ENCODE measurements around the gene AKIRIN1. TPM values are rescaled to one million over a fixed set of nuclear protein-coding genes. Genes with fewer than 3 reads are reported as not detected.

The AKIRIN1 gene
- total RNA-seq, 4 donors from 2014 or later = 28.4 to 54.4 (median 34.0) TPM

DNA sequence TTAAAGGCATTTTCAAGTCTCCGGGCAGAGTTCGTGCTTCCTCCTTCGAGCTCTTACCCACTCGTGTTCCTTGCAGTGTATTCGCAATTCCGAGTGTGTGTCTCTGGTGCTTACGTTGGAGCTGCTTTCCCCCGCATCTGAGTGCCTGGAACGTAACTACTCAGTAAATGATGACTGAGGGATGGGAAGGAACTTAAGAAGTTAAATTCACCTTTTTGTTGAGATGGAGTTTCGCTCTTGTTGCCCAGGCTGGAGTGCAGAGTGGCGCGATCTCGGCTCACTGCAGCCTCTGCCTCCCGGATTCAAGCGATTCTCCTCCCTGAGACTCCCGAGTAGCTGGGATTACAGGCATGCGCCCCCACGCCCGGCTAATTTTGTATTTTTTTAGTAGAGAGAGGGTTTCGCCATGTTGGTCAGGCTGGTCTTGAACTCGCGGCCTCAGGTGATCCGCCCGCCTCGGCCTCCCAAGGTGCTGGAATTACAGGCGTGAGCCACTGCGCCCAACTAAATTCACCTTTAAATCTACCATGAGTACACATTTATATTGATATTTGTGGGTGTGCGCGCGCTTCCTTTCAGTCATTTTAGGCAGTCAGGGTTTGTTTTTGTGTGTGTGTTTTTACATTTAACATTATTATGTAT, 35.9 kb downstream of the AKIRIN1 start:
- TF ChIP-seq, protein P1, sequence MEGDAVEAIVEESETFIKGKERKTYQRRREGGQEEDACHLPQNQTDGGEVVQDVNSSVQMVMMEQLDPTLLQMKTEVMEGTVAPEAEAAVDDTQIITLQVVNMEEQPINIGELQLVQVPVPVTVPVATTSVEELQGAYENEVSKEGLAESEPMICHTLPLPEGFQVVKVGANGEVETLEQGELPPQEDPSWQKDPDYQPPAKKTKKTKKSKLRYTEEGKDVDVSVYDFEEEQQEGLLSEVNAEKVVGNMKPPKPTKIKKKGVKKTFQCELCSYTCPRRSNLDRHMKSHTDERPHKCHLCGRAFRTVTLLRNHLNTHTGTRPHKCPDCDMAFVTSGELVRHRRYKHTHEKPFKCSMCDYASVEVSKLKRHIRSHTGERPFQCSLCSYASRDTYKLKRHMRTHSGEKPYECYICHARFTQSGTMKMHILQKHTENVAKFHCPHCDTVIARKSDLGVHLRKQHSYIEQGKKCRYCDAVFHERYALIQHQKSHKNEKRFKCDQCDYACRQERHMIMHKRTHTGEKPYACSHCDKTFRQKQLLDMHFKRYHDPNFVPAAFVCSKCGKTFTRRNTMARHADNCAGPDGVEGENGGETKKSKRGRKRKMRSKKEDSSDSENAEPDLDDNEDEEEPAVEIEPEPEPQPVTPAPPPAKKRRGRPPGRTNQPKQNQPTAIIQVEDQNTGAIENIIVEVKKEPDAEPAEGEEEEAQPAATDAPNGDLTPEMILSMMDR (IDR thresholded peaks at IDR 0.05; ENCODE audit: low read depth) = no peak

DNA sequence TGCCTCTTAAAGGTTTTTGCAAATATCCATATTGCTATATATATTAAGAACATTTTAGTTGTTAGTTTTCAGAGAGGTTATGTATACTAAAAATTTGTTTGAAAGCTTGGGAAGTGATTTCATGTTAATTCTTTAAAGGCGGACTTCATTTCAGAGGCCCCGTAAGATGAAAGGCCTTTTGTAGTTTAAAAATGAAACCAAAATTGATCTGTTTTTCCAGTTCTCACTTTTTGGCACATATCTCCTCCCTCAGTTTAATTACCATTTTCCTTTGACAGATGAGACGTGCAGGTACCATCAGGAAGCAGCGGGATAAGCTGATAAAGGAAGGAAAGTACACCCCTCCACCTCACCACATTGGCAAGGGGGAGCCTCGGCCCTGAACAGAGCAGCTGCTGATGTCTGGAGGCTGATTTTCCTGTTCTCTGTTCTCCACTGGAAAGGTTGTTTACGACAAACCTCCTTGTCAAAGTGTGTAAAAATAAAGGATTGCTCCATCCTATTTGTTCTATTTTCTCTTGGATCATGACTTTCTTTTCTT, 43.1 kb downstream of the AKIRIN1 start:
- TF ChIP-seq, protein P1 (IDR thresholded peaks at IDR 0.05; ENCODE audit: low read depth) = no peak

DNA sequence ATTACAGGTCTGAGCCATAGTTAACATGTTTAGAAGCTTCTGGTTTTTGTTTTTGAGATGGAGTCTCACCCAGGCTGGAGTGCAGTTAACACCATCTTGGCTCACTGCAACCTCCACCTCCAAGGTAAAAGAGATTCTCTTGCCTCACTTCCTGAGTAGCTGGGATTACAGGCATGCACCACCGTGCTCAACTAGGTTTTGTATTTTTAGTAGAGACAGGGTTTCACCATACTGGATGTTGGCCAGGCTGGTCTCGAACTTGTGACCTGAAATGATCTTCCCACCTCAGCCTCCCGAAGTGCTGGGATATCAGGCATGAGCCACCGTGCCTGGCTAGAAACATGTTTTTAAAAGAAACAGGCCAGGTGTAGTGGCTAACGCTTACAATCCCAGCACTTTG, 45.6 kb downstream of the AKIRIN1 start:
- TF ChIP-seq, protein P1 (IDR thresholded peaks at IDR 0.05; ENCODE audit: low read depth) = no peak

DNA sequence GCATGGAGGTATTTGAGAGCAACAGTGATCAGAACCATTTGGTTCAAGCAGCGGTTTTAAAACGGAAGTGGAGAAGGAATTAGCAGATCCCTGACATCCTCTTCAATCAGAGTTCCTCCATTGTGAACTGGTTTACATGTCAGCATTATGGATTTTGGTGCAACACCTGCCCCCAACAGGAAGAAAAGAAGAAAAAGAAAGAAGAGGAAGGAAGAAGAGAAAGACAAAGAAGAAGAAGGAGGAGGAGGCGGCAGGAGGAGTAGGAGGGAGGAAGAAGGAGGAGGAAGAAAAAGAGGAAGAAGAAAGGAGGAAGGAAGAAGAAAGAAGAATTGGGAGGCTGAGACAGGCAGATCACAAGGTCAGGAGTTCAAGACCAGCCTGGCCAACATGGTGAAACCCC, 52.4 kb downstream of the AKIRIN1 start:
- TF ChIP-seq, protein P1 (IDR thresholded peaks at IDR 0.05; ENCODE audit: low read depth) = no peak

DNA sequence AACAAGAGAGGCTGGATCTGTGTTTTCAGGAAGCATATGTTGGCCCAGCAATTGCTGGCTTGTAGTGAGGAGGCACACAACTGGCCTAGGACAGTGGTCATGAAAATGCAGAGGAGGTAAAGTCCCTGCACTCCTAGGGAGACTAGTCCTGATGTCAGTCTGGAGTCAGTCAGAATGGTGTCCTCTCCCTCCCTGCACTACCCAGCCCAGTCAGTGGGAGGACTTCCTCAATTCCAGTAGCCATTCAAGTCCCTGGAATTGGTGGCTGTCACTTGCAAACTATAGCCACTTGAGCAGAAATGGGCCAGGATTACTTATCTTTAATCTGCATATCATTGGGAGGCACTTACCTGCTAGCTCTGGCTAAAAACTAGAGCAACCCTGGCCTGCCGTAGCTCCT, 53.7 kb downstream of the AKIRIN1 start:
- TF ChIP-seq, protein P1 (IDR thresholded peaks at IDR 0.05; ENCODE audit: low read depth) = no peak

DNA sequence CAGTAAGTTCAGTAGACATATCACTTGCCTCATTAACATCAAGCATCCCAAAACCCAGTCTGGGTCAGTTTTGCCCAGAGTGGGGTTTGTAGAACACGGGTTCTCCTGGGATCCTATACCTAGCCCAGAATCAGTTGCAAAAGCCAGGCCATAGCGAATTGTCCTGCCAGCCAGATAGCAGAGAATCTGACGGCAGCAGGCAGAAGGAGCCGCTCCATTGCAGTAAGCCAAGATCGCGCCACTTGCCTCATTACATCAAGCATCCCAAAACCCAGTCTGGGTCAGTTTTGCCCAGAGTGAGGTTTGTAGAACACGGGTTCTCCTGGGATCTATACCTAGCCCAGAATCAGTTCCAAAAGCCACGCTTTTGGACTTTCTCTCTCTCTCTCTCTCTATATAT, 54.2 kb downstream of the AKIRIN1 start:
- TF ChIP-seq, protein P1 (IDR thresholded peaks at IDR 0.05; ENCODE audit: low read depth) = no peak

DNA sequence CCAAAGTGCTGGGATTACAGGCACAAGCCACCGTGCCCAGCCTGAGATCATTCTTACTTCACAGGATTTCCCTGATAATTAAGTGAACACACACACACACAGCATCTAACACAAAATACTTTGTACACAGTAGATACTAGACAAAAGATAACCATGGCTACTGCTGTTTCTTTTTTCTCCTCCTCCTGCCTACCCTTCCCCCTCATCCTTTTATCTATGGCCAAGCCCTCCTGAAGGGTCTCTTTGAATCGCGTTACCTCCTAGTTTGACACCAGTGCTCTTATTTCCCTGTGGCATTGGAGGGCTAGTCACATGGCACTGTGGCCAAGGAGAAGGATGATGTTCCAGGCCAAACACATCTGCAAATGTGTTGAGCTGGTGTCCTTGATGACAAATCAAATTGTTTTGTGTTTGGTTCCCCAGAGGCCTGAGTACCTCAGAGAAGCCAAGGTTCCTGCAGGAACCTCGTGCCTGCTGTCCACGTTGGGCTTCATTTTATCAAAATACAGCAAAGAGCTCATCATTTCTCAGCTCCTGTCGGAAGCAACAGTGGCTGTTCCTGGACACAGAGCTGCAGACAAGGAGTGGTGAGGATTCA, 55.6 kb downstream of the AKIRIN1 start:
- TF ChIP-seq, protein P1 (IDR thresholded peaks at IDR 0.05; ENCODE audit: low read depth) = no peak

All from subcutaneous adipose tissue (tissue), 4 donors.